IMR-90 (cell line): ENCODE results near the gene ARMH4. TPM values are rescaled to one million over a fixed set of nuclear protein-coding genes. Genes with fewer than 3 reads are reported as not detected.

Experiments used
- ATAC-seq: fragments of 200-7000 bp; cut with Tn5 transposase; 2 replicates; pipeline ENCODE4 v1.9.1; 2020; ENCODE audit warnings: low read depth, mild to moderate bottlenecking, moderate library complexity
- BruUV-seq: library from RNA; stranded (reverse); fragments of 400-500 nt; replicated peaks from 2 replicates; lab custom pipeline; 2021; lab: Mats Ljungman, UMichigan
- CTCF ChIA-PET: fragments of 300-600 bp; formaldehyde crosslinking; extraction: SDS; loops from one replicate; lab custom pipeline; 2021; ENCODE audit warnings: antibody characterized with exemption; lab: Yijun Ruan, JAX
- POLR2A ChIA-PET: fragments of 300-600 bp; sonication (Branson Sonifier 250); formaldehyde crosslinking; loops from one replicate; lab custom pipeline; 2022; ENCODE audit warnings: antibody characterized with exemption; ENCODE audit not compliant: unreplicated experiment; lab: Charles Lee
- DNase-seq: peaks from one replicate; pipeline ENCODE4 v3.0.0; 2013
- H2AFZ ChIP-seq: replicated peaks from 2 replicates; pipeline ENCODE3; 2013; ENCODE audit warnings: low read length, mild to moderate bottlenecking; ENCODE audit not compliant: poor library complexity
- H2AK5ac ChIP-seq: 2 replicates; pipeline ENCODE4 v1.6.1; 2013; ENCODE audit warnings: low read depth, low read length, inconsistent platforms
- H2AK9ac ChIP-seq: replicated peaks from 2 replicates; pipeline ENCODE3; 2013; ENCODE audit warnings: mild to moderate bottlenecking, low read depth, low read length, moderate library complexity; ENCODE audit not compliant: poor library complexity
- H2BK120ac ChIP-seq: 2 replicates; pipeline ENCODE4 v1.6.1; 2013; ENCODE audit warnings: low read depth, low read length, inconsistent platforms
- H2BK15ac ChIP-seq: 3 replicates; pipeline ENCODE4 v1.6.1; 2013; ENCODE audit warnings: low read depth, low read length, inconsistent platforms
- H2BK20ac ChIP-seq: 2 replicates; pipeline ENCODE4 v1.6.1; 2013; ENCODE audit warnings: low read depth, mild to moderate bottlenecking, inconsistent platforms, low read length, moderate library complexity
- H2BK5ac ChIP-seq: 2 replicates; pipeline ENCODE4 v1.6.1; 2013; ENCODE audit warnings: mild to moderate bottlenecking, low read depth, low read length, inconsistent platforms; ENCODE audit not compliant: poor library complexity, severe bottlenecking
- H3K14ac ChIP-seq: replicated peaks from 2 replicates; pipeline ENCODE4 v1.6.1; 2013; ENCODE audit warnings: low read depth, low read length, inconsistent platforms
- H3K18ac ChIP-seq: 2 replicates; pipeline ENCODE4 v1.6.1; 2013; ENCODE audit warnings: low read depth, low read length, control low read depth
- H3K23ac ChIP-seq: 2 replicates; pipeline ENCODE4 v1.6.1; 2013; ENCODE audit warnings: low read depth, low read length, inconsistent platforms
- H3K27ac ChIP-seq: 2 replicates; pipeline ENCODE4 v1.5.1; 2013; ENCODE audit warnings: mild to moderate bottlenecking, control low read depth, low read length; ENCODE audit not compliant: insufficient read depth
- H3K27me3 ChIP-seq: 2 replicates; pipeline ENCODE4 v1.6.1; 2013; ENCODE audit warnings: low read length; ENCODE audit not compliant: control insufficient read depth, insufficient read depth
- H3K36me3 ChIP-seq: 2 replicates; pipeline ENCODE4 v1.6.1; 2013; ENCODE audit warnings: low read length, mixed read lengths; ENCODE audit not compliant: control insufficient read depth, insufficient read depth
- H3K4ac ChIP-seq: 2 replicates; pipeline ENCODE4 v1.6.1; 2013; ENCODE audit warnings: low read depth, low read length, inconsistent platforms
- H3K4me1 ChIP-seq: 2 replicates; pipeline ENCODE4 v1.6.1; 2013; ENCODE audit warnings: low read length, mixed read lengths; ENCODE audit not compliant: control insufficient read depth, insufficient read depth
- H3K4me2 ChIP-seq: 2 replicates; pipeline ENCODE4 v1.6.1; 2013; ENCODE audit warnings: low read depth, mild to moderate bottlenecking, control low read depth, low read length, moderate library complexity
- H3K4me3 ChIP-seq: 2 replicates; pipeline ENCODE4 v1.5.1; 2013; ENCODE audit warnings: low read depth, mild to moderate bottlenecking, control low read depth, low read length, moderate library complexity; ENCODE audit not compliant: insufficient read depth
- H3K56ac ChIP-seq: 2 replicates; pipeline ENCODE4 v1.6.1; 2013; ENCODE audit warnings: low read length, inconsistent platforms; ENCODE audit not compliant: insufficient read depth; ENCODE audit errors: extremely low read depth
- H3K79me1 ChIP-seq, 2 experiments: 2 replicates each; pipeline ENCODE4 v1.6.1; 2013; ENCODE audit warnings: low read length in 2 of 2, inconsistent platforms in 1 of 2, low read depth in 1 of 2
- H3K9ac ChIP-seq: 2 replicates; pipeline ENCODE4 v1.6.1; 2013; ENCODE audit warnings: low read depth, low read length, control low read depth
- H3K9me1 ChIP-seq: 2 replicates; pipeline ENCODE4 v1.6.1; 2013; ENCODE audit warnings: low read length, inconsistent platforms; ENCODE audit not compliant: insufficient read depth
- H3K9me3 ChIP-seq: 2 replicates; pipeline ENCODE4 v1.6.1; 2013; ENCODE audit warnings: low read length; ENCODE audit not compliant: control insufficient read depth, insufficient read depth
- H4K20me1 ChIP-seq: 2 replicates; pipeline ENCODE4 v1.6.1; 2013; ENCODE audit warnings: low read length, inconsistent platforms; ENCODE audit not compliant: insufficient read depth
- H4K5ac ChIP-seq: 2 replicates; pipeline ENCODE4 v1.6.1; 2013; ENCODE audit warnings: mild to moderate bottlenecking, low read depth, low read length, control low read depth
- H4K8ac ChIP-seq, 2 experiments: 2 replicates each; pipeline ENCODE4 v1.6.1; 2013; ENCODE audit warnings: low read depth in 2 of 2, low read length in 2 of 2, control low read depth in 1 of 2, inconsistent platforms in 1 of 2
- H4K91ac ChIP-seq: 2 replicates; pipeline ENCODE4 v1.6.1; 2013; ENCODE audit warnings: low read depth, low read length, inconsistent platforms; ENCODE audit not compliant: insufficient read depth
- RAD21 ChIP-seq: IDR thresholded peaks from 2 replicates; pipeline ENCODE4 v1.6.1; 2012; ENCODE audit warnings: low read length, improper control_type of control experiment
- USF2 ChIP-seq: fragments of 150-350 bp; IDR thresholded peaks from 2 replicates; pipeline ENCODE4 v1.6.1; 2017; ENCODE audit warnings: mild to moderate bottlenecking, antibody characterized with exemption, low read length, low read depth
- WGBS, 2 experiments: methylation state at CpG; one replicate each; pipeline versions ENCODE4 v1.1.5 to v1.1.7; 2013; ENCODE audit warnings: missing lambda C conversion rate in 2 of 2; ENCODE audit not compliant: insufficient read length in 1 of 2; ENCODE audit errors: extremely low coverage in 2 of 2; 5-methylcytosine and 5-hydroxymethylcytosine counted together
- dilution Hi-C: fragments of 300-500 bp; cut with HindIII; formaldehyde crosslinking; loops from one replicate; pipeline ENCODE4 v1.14.3; 2018; ENCODE audit warnings: low sequenced_read_pairs; ENCODE audit not compliant: unreplicated experiment
- in situ Hi-C: fragments of 300-500 bp; cut with MboI; formaldehyde crosslinking; loops from 3 replicates; pipeline ENCODE4 v1.14.3; 2019; ENCODE audit warnings: low sequenced_read_pairs, inconsistent platforms, mixed read lengths
- intact Hi-C: fragments of 100-400 bp; cut with micrococcal nuclease; formaldehyde crosslinking; loops from 2 replicates; pipeline ENCODE4 v1.10.0; 2022
- polyA plus RNA-seq, 3 experiments: library from polyadenylated mRNA; depleted of rRNA; stranded (reverse); fragments of >200 nt; gene quantifications; 2 replicates each; pipeline ENCODE4 v1.2.3, GENCODE V29; 2012; ENCODE audit warnings: low replicate concordance in 1 of 3
- total RNA-seq: library from RNA; depleted of rRNA; stranded (reverse); fragments of >200 nt; gene quantifications from 2 replicates; pipeline ENCODE4 v1.2.3, GENCODE V29; 2012
- TF ChIP-seq, protein P1 (sequence below): conservative IDR thresholded peaks from 2 replicates; pipeline ENCODE4 v1.5.1; 2012; ENCODE audit warnings: mild to moderate bottlenecking, low read depth, low read length, improper control_type of control experiment

The ARMH4 gene
- total and polyA plus RNA-seq, 2 of the 4 experiments (the other 2 are of a cell fraction): 4.6 to 5.6 TPM

- H3K4me2 ChIP-seq: no peak overlapping the region
- H3K9ac ChIP-seq: no peak overlapping the region
- ChIA-PET CTCF (no interaction called here), POLR2A (no interaction called here)
- DNase-seq (no peak), ATAC-seq (no peak)
- no peak overlapping the region for H2BK120ac ChIP-seq
- BruUV-seq: no TSS peak
- H4K20me1 ChIP-seq: no peaks in the 10 kb centered on the region
- no peak overlapping the region for H3K23ac ChIP-seq
- no peak overlapping the region for H2AK5ac ChIP-seq
- no peak overlapping the region for H3K27ac ChIP-seq
- H3K9me1 ChIP-seq: no peaks in the 10 kb centered on the region
- H3K56ac ChIP-seq: no peak overlapping the region
- H3K4me1 ChIP-seq: no peaks in the 10 kb centered on the region
- intact Hi-C loops (no loop called here), dilution Hi-C loops (no loop called here), in situ Hi-C loops (no loop called here)
- H3K79me1 ChIP-seq: no peaks in the 10 kb centered on the region
- no peak overlapping the region for H3K18ac ChIP-seq
- H2AFZ ChIP-seq: no peak overlapping the region
- H3K36me3 ChIP-seq: no peaks in the 10 kb centered on the region
- no peak overlapping the region for H3K14ac ChIP-seq
- H4K8ac ChIP-seq: no peak overlapping the region
- H4K5ac ChIP-seq: no peak overlapping the region
- H2AK9ac ChIP-seq: no peak overlapping the region
- TF ChIP-seq, protein P1, sequence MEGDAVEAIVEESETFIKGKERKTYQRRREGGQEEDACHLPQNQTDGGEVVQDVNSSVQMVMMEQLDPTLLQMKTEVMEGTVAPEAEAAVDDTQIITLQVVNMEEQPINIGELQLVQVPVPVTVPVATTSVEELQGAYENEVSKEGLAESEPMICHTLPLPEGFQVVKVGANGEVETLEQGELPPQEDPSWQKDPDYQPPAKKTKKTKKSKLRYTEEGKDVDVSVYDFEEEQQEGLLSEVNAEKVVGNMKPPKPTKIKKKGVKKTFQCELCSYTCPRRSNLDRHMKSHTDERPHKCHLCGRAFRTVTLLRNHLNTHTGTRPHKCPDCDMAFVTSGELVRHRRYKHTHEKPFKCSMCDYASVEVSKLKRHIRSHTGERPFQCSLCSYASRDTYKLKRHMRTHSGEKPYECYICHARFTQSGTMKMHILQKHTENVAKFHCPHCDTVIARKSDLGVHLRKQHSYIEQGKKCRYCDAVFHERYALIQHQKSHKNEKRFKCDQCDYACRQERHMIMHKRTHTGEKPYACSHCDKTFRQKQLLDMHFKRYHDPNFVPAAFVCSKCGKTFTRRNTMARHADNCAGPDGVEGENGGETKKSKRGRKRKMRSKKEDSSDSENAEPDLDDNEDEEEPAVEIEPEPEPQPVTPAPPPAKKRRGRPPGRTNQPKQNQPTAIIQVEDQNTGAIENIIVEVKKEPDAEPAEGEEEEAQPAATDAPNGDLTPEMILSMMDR: no peak
- no peak for TF ChIP-seq RAD21
- TF ChIP-seq USF2: no peak
- no peak overlapping the region for H2BK5ac ChIP-seq
- no peak overlapping the region for H2BK15ac ChIP-seq
- H3K4ac ChIP-seq: no peak overlapping the region
- WGBS, 2 experiments: 59% methylated on average over 4 of the region's 4 CpGs; no CpG with 5 or more reads in 1 of the 2 experiments
- no peak overlapping the region for H4K91ac ChIP-seq
- no peaks in the 10 kb centered on the region for H3K9me3 ChIP-seq
- no peak overlapping the region for H3K4me3 ChIP-seq
- no peak overlapping the region for H2BK20ac ChIP-seq
- H3K27me3 ChIP-seq: no peaks in the 10 kb centered on the region
These were observed 160.7 kb downstream of the ARMH4 start for GRCh38 chr14:57991353-57991752.
